Stimulated activated CD8-positive, alpha-beta memory T cell treated with anti-CD3 and anti-CD28 coated beads, Interleukin-2, amount 100 ng/mL, for 48 hours (primary cell): Measurements from ENCODE around the gene GALNT2.

ENCODE experiments used
- DNase-seq, 2 donors: peaks; one replicate each; pipeline ENCODE4 v3.0.0-alpha.2; 2020; ENCODE audit warnings: low read depth in 2 of 2

Gene GALNT2

GRCh38 chr1:230091473-230092231 lies 24.6 kb downstream of the GALNT2 start:
- no peak for DNase-seq

- no peak for DNase-seq
Observed at GRCh38 chr1:230094746-230095145, 27.7 kb downstream of the GALNT2 start.

GRCh38 chr1:230095938-230096337 lies 28.9 kb downstream of the GALNT2 start:
- no peak for DNase-seq

- no peak for DNase-seq
Observed at GRCh38 chr1:230097370-230097769, 30.3 kb downstream of the GALNT2 start.

GRCh38 chr1:230098723-230099122 lies 31.7 kb downstream of the GALNT2 start:
- DNase-seq: no peak

GRCh38 chr1:230099465-230099864 lies 32.4 kb downstream of the GALNT2 start:
- no peak for DNase-seq

GRCh38 chr1:230100932-230101331 lies 33.9 kb downstream of the GALNT2 start:
- no peak for DNase-seq

GRCh38 chr1:230101556-230101955 lies 34.5 kb downstream of the GALNT2 start:
- DNase-seq: no peak

- no peak for DNase-seq
Observed at GRCh38 chr1:230102046-230102445, 35.0 kb downstream of the GALNT2 start.

- no peak for DNase-seq
Observed at GRCh38 chr1:230102472-230102871, 35.4 kb downstream of the GALNT2 start.

- no peak for DNase-seq
Observed at GRCh38 chr1:230103306-230104173, 36.5 kb downstream of the GALNT2 start.

- peak; percentile 69 to 77 for DNase-seq
Observed at GRCh38 chr1:230104395-230105244, 37.6 kb downstream of the GALNT2 start.

GRCh38 chr1:230105245-230105753 lies 38.3 kb downstream of the GALNT2 start:
- DNase-seq: no peak

GRCh38 chr1:230105754-230106625 lies 39.0 kb downstream of the GALNT2 start:
- no peak for DNase-seq

GRCh38 chr1:230107941-230108340 lies 40.9 kb downstream of the GALNT2 start:
- DNase-seq: no peak

- no peak for DNase-seq
Observed at GRCh38 chr1:230108580-230108979, 41.5 kb downstream of the GALNT2 start.

GRCh38 chr1:230109066-230109465 lies 42.0 kb downstream of the GALNT2 start:
- no peak for DNase-seq

GRCh38 chr1:230109895-230110667 lies 43.0 kb downstream of the GALNT2 start:
- peak; percentile 65 to 78 for DNase-seq

GRCh38 chr1:230110971-230111370 lies 43.9 kb downstream of the GALNT2 start:
- no peak for DNase-seq

GRCh38 chr1:230112131-230112701 lies 45.2 kb downstream of the GALNT2 start:
- no peak for DNase-seq
